DOHH2 (cell line): ENCODE data around the gene RBPMS2.
"Not testable (repeated sequence)": the region's sequence is repeated elsewhere in the genome, so short reads cannot be mapped to it uniquely, and the experiment has no call there.

Experiments used
- H3F3A ChIP-seq: fragments of 200-600 bp; sonication (generic), shearing (Covaris generic); 2 replicates; pipeline ENCODE4 v1.6.0; 2016; ENCODE audit warnings: antibody characterized with exemption, mild to moderate bottlenecking; ENCODE audit not compliant: control insufficient read depth, insufficient read depth
- H3K27ac ChIP-seq: fragments of 200-600 bp; sonication (generic); 2 replicates; pipeline ENCODE4 v1.5.1; 2014; ENCODE audit warnings: low read depth, mild to moderate bottlenecking, low read length, moderate library complexity
- H3K27me3 ChIP-seq: fragments of 200-600 bp; sonication (generic); 2 replicates; pipeline ENCODE4 v1.6.1; 2014; ENCODE audit warnings: mild to moderate bottlenecking, low read length, mixed read lengths; ENCODE audit not compliant: control insufficient read depth
- H3K36me3 ChIP-seq: fragments of 200-600 bp; sonication (generic); 2 replicates; pipeline ENCODE4 v1.6.1; 2014; ENCODE audit warnings: mild to moderate bottlenecking, low read length, moderate library complexity, mixed read lengths; ENCODE audit not compliant: control insufficient read depth
- H3K4me1 ChIP-seq: fragments of 200-600 bp; sonication (generic); 2 replicates; pipeline ENCODE4 v1.6.1; 2014; ENCODE audit warnings: mild to moderate bottlenecking, low read length, mixed read lengths; ENCODE audit not compliant: control insufficient read depth
- H3K4me2 ChIP-seq: fragments of 200-600 bp; sonication (generic); 2 replicates; pipeline ENCODE4 v1.6.0; 2014; ENCODE audit warnings: mild to moderate bottlenecking, low read length, moderate library complexity
- H3K4me3 ChIP-seq: fragments of 200-600 bp; sonication (generic); 2 replicates; pipeline ENCODE4 v1.5.1; 2014; ENCODE audit warnings: mild to moderate bottlenecking, low read length, mixed read lengths
- H3K79me2 ChIP-seq: fragments of 200-600 bp; sonication (generic); 2 replicates; pipeline ENCODE4 v1.6.1; 2014; ENCODE audit warnings: mild to moderate bottlenecking, low read length, mixed read lengths; ENCODE audit not compliant: control insufficient read depth
- H3K9me2 ChIP-seq: fragments of 200-600 bp; sonication (generic); replicated peaks from 2 replicates; pipeline ENCODE4 v1.6.1; 2014; ENCODE audit warnings: mild to moderate bottlenecking, low read length, mixed read lengths; ENCODE audit not compliant: control insufficient read depth
- H3K9me3 ChIP-seq: fragments of 200-600 bp; sonication (generic); 2 replicates; pipeline ENCODE4 v1.6.1; 2014; ENCODE audit warnings: antibody characterized with exemption, low read length, mixed read lengths; ENCODE audit not compliant: control insufficient read depth, insufficient read depth
- H4K20me1 ChIP-seq: fragments of 200-600 bp; sonication (generic); 2 replicates; pipeline ENCODE4 v1.6.0; 2014; ENCODE audit warnings: low read depth, mild to moderate bottlenecking, antibody characterized with exemption, low read length, moderate library complexity; ENCODE audit not compliant: control insufficient read depth, insufficient read depth
- EZH2phosphoT487 ChIP-seq: fragments of 200-600 bp; sonication (generic); IDR thresholded peaks from 2 replicates; pipeline ENCODE4 v1.6.1; 2017; ENCODE audit warnings: borderline replicate concordance, mild to moderate bottlenecking, antibody characterized with exemption, low read length, moderate library complexity, mixed read lengths
- TF ChIP-seq, protein P1 (sequence below): fragments of 200-600 bp; sonication (generic); IDR thresholded peaks from one replicate; pipeline ENCODE4 v1.5.1; 2014; ENCODE audit warnings: antibody characterized with exemption, mild to moderate bottlenecking, low read depth, low read length; ENCODE audit not compliant: poor library complexity, severe bottlenecking

Gene RBPMS2

GRCh38 chr15:64806509-64806908, 31.1 kb upstream of the RBPMS2 start:
- no peak overlapping the region for H3K27ac ChIP-seq

DNA sequence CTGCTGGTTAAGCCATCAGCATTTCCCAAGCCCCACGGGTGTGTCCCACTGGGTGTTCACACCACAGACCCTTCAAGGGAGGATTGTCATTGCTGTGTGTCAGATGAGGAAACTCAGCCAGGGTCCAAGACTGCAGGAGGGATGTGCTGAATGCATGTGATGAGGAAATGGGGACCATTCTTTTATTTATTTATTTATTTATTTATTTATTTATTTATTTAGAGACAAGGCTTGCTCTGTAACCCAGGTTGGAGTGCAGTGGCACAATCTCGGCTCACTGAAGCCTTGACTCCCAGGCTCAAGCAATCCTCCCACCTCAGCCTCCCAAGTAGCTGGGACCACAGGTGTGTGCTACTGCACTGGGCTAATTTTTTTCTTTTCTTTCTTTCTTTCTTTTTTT, 29.2 kb upstream of the RBPMS2 start:
- H3K27me3 ChIP-seq = no peaks in the 10 kb centered on the region; the same call in 1 of the 2 replicates
- H3K4me3 ChIP-seq = no peak overlapping the region
- H4K20me1 ChIP-seq = no peaks in the 10 kb centered on the region
- H3K79me2 ChIP-seq = no peaks in the 10 kb centered on the region
- H3K9me2 ChIP-seq = no peaks in the 10 kb centered on the region
- no peaks in the 10 kb centered on the region for H3K36me3 ChIP-seq
- no peaks in the 10 kb centered on the region for H3K9me3 ChIP-seq
- no peak overlapping the region for H3K27ac ChIP-seq
- H3K4me1 ChIP-seq = peaks cover 8% of the 10 kb centered on the region
- TF ChIP-seq EZH2phosphoT487 = no peak
- TF ChIP-seq, protein P1, sequence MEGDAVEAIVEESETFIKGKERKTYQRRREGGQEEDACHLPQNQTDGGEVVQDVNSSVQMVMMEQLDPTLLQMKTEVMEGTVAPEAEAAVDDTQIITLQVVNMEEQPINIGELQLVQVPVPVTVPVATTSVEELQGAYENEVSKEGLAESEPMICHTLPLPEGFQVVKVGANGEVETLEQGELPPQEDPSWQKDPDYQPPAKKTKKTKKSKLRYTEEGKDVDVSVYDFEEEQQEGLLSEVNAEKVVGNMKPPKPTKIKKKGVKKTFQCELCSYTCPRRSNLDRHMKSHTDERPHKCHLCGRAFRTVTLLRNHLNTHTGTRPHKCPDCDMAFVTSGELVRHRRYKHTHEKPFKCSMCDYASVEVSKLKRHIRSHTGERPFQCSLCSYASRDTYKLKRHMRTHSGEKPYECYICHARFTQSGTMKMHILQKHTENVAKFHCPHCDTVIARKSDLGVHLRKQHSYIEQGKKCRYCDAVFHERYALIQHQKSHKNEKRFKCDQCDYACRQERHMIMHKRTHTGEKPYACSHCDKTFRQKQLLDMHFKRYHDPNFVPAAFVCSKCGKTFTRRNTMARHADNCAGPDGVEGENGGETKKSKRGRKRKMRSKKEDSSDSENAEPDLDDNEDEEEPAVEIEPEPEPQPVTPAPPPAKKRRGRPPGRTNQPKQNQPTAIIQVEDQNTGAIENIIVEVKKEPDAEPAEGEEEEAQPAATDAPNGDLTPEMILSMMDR = no peak
- no peaks in the 10 kb centered on the region for H3F3A ChIP-seq
- H3K4me2 ChIP-seq = no peak overlapping the region

More at GRCh38 chr15:64806509-64806908, 31.1 kb upstream of the RBPMS2 start:
- Histone ChIP-seq H3K4me3 (no peak overlapping the region), H4K20me1 (no peaks in the 10 kb centered on the region), H3K27me3 (peaks cover 6% of the 10 kb centered on the region; the same call in 1 of the 2 replicates), H3K9me3 (no peaks in the 10 kb centered on the region), H3K4me1 (peaks cover 8% of the 10 kb centered on the region), H3K9me2 (no peaks in the 10 kb centered on the region), H3K79me2 (no peaks in the 10 kb centered on the region), H3K36me3 (no peaks in the 10 kb centered on the region), H3F3A (no peaks in the 10 kb centered on the region), H3K4me2 (no peak overlapping the region)
- no peak for TF ChIP-seq EZH2phosphoT487
- TF ChIP-seq, protein P1 = no peak

GRCh38 chr15:64803526-64803925, 28.1 kb upstream of the RBPMS2 start:
- Histone ChIP-seq H3K27me3 (no peaks in the 10 kb centered on the region; the same call in 1 of the 2 replicates), H3K79me2 (no peaks in the 10 kb centered on the region), H3K4me3 (no peak overlapping the region), H3K36me3 (no peaks in the 10 kb centered on the region), H3K27ac (no peak overlapping the region), H3K4me1 (peaks cover 8% of the 10 kb centered on the region), H3K9me3 (no peaks in the 10 kb centered on the region), H3K9me2 (no peaks in the 10 kb centered on the region), H4K20me1 (no peaks in the 10 kb centered on the region), H3F3A (no peaks in the 10 kb centered on the region), H3K4me2 (no peak overlapping the region)
- TF ChIP-seq, protein P1 = no peak
- no peak for TF ChIP-seq EZH2phosphoT487

DNA sequence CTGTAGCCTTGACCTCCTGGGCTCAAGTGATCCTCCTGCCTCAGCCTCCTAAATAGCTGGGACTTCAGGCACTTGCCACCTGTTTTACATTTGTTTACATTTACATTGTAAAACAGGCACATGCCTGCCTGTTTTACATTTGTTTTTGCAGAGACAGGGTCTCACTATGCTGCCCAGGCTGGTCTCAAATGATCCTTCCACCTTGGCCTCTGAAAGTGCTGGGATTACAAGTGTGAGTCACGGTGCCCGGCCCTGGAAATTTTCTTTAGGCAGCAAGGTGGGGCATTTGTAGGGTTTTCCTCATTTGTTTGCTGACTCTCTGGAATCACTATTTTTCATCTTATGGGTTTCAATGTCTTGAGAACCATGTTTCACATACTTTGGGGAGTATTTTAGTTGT, 25.1 kb upstream of the RBPMS2 start:
- Histone ChIP-seq H3K4me2 (no peak overlapping the region), H3K4me1 (peaks cover 8% of the 10 kb centered on the region), H3K27ac (no peak overlapping the region), H3F3A (no peaks in the 10 kb centered on the region), H3K9me3 (no peaks in the 10 kb centered on the region), H3K9me2 (no peaks in the 10 kb centered on the region), H3K4me3 (no peak overlapping the region), H3K27me3 (no peaks in the 10 kb centered on the region), H3K79me2 (no peaks in the 10 kb centered on the region), H3K36me3 (no peaks in the 10 kb centered on the region), H4K20me1 (no peaks in the 10 kb centered on the region)
- TF ChIP-seq, protein P1 = no peak
- TF ChIP-seq EZH2phosphoT487 = no peak

DNA sequence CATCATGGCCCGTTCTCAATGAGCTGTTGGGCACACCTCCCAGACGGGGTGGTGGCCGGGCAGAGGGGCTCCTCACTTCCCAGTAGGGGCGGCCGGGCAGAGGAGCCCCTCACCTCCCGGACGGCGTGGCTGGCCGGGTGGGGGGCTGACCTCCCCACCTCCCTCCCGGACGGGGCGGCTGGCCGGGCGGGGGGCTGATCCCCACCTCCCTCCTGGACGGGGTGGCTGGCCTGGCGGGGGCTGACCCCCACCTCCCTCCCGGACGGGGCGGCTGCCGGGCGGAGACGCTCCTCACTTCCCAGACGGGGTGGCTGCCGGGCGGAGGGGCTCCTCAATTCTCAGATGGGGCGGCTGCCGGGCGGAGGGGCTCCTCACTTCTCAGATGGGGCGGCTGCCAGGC, 23.5 kb upstream of the RBPMS2 start:
- H3F3A ChIP-seq, H3K4me2 ChIP-seq, H4K20me1 ChIP-seq, H3K27ac ChIP-seq, H3K9me2 ChIP-seq, H3K27me3 ChIP-seq, H3K79me2 ChIP-seq, H3K36me3 ChIP-seq, H3K4me3 ChIP-seq, H3K9me3 ChIP-seq, H3K4me1 ChIP-seq: not testable (repeated sequence)
